ENCODE measurements around the gene APEH.

GRCh38 chr3:49700453-49701128 lies 26.4 kb downstream of the APEH start:
- no peak for TF ChIP-seq POLR2A (IDR thresholded peaks at IDR 0.05)
- no peak for TF ChIP-seq CTCF (IDR thresholded peaks at IDR 0.05)
